Mesenteric fat pad (tissue), 1 donor: Measurements from ENCODE around the gene PHLDA3. TPM values are rescaled to one million over a fixed set of nuclear protein-coding genes. Genes with fewer than 3 reads are reported as not detected.

Source experiments
- DNase-seq: peaks from one replicate; pipeline ENCODE4 v3.0.0-alpha.2; 2020; ENCODE audit warnings: low spot score
- total RNA-seq: library from RNA; stranded (reverse); fragmentation: NEBNext Ultra II Directional; extraction: Animal tissue kit (Norgen Biotek cat#: 25700); gene quantifications from one replicate; pipeline ENCODE4 v1.2.1, GENCODE V29; 2021
- donor health status: DM: yes; HTN: yes; CAD: no.

PHLDA3 gene
- total RNA-seq, 1 donor from 2014 or later: 358 TPM

GRCh38 chr1:201466492-201466891 is 2.5 kb downstream of the PHLDA3 start:
- DNase-seq: no peak

- no peak for DNase-seq
Measured at GRCh38 chr1:201465698-201466290, 3.2 kb downstream of the PHLDA3 start.

GRCh38 chr1:201463071-201463552 is 5.9 kb downstream of the PHLDA3 start:
- DNase-seq: no peak

GRCh38 chr1:201461645-201462441 is 7.1 kb downstream of the PHLDA3 start:
- DNase-seq: no peak

GRCh38 chr1:201460814-201461644 is 8.0 kb downstream of the PHLDA3 start:
- DNase-seq: no peak

- DNase-seq: no peak
Measured at GRCh38 chr1:201459775-201460174, 9.2 kb downstream of the PHLDA3 start.

- no peak for DNase-seq
Measured at GRCh38 chr1:201459052-201459451, 9.9 kb downstream of the PHLDA3 start.

- DNase-seq: no peak
Measured at GRCh38 chr1:201457508-201457960, 11.5 kb downstream of the PHLDA3 start.

GRCh38 chr1:201456499-201457309 is 12.3 kb downstream of the PHLDA3 start:
- DNase-seq: no peak

GRCh38 chr1:201455098-201455497 is 13.9 kb downstream of the PHLDA3 start:
- no peak for DNase-seq

GRCh38 chr1:201454608-201455007 is 14.4 kb downstream of the PHLDA3 start:
- DNase-seq: no peak

GRCh38 chr1:201452866-201453265 is 16.1 kb downstream of the PHLDA3 start:
- DNase-seq: no peak

- no peak for DNase-seq
Measured at GRCh38 chr1:201450721-201451291, 18.2 kb downstream of the PHLDA3 start.

GRCh38 chr1:201448990-201449389 is 20.0 kb downstream of the PHLDA3 start:
- no peak for DNase-seq

GRCh38 chr1:201447903-201448871 is 20.8 kb downstream of the PHLDA3 start:
- DNase-seq: no peak

GRCh38 chr1:201445310-201445709 is 23.7 kb downstream of the PHLDA3 start:
- DNase-seq: no peak

GRCh38 chr1:201444792-201445191 is 24.2 kb downstream of the PHLDA3 start:
- no peak for DNase-seq

- no peak for DNase-seq
Measured at GRCh38 chr1:201443747-201444146, 25.2 kb downstream of the PHLDA3 start.

GRCh38 chr1:201436969-201437368 is 32.0 kb downstream of the PHLDA3 start:
- DNase-seq: no peak
